ENCODE measurements around the gene CASQ2.

DNA sequence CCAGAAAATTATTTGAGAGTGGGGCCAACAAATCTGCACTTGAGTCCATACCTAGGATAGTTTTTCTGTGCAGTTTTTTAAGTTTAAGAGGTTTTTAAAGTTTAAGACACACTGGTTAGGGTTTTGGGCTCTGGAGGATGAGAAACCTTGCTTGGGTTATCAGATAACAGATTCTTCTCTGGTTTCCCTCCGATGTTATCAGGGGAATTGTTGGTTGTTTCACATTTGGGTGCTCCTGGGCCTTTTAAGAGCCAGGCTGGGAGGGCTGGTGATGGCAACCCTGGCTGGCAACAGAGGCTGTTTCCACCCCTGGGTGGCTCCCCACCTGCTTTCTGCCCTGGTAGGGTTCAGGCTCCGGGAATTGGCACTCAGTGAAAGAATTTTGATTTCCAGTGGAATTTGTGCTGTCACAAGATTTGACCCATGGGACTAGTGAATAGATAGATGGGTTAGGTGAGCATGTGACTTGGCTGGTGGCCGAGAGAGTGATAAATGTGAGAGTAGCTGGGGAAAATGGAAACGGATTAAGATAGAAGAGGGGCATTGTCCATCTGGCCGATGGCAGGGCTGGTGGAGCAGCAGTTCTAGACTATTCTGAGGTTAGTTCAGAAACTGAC is 111.9 kb downstream of the CASQ2 start:
- no peak for TF ChIP-seq EZH2 (IDR thresholded peaks at IDR 0.05; ENCODE audit: low read length)
- TF ChIP-seq, protein P1, sequence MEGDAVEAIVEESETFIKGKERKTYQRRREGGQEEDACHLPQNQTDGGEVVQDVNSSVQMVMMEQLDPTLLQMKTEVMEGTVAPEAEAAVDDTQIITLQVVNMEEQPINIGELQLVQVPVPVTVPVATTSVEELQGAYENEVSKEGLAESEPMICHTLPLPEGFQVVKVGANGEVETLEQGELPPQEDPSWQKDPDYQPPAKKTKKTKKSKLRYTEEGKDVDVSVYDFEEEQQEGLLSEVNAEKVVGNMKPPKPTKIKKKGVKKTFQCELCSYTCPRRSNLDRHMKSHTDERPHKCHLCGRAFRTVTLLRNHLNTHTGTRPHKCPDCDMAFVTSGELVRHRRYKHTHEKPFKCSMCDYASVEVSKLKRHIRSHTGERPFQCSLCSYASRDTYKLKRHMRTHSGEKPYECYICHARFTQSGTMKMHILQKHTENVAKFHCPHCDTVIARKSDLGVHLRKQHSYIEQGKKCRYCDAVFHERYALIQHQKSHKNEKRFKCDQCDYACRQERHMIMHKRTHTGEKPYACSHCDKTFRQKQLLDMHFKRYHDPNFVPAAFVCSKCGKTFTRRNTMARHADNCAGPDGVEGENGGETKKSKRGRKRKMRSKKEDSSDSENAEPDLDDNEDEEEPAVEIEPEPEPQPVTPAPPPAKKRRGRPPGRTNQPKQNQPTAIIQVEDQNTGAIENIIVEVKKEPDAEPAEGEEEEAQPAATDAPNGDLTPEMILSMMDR (optimal IDR thresholded peaks at IDR 0.05 in 1 of 3, IDR thresholded peaks at IDR 0.05 in 1 of 3, conservative IDR thresholded peaks at IDR 0.05 in 1 of 3; ENCODE audit: extremely low read depth in 1 of 3, insufficient read depth in 2 of 3, low read length in 3 of 3), result no peak
